Measurements from ENCODE around the gene SORCS3. TPM values are rescaled to one million over a fixed set of nuclear protein-coding genes. Genes with fewer than 3 reads are reported as not detected.
A peak's percentile ranks its signal among the peaks of the same experiment; 100 is the strongest.

SORCS3 gene
- total and polyA plus RNA-seq, 2 experiments from 2014 or later = not detected

GRCh38 chr10:105148921-105149320 lies 507.8 kb downstream of the SORCS3 start:
- in situ Hi-C loops (cut with MboI) = no loop called here
- no peak overlapping the region for H3K27ac ChIP-seq
- no peaks in the 10 kb centered on the region for H3K36me3 ChIP-seq (ENCODE audit: low read depth)
- no peak overlapping the region for H3K9ac ChIP-seq
- no peak overlapping the region for H3K4me3 ChIP-seq
- no peaks in the 10 kb centered on the region for H3F3A ChIP-seq (ENCODE audit: insufficient read depth)
- no peaks in the 10 kb centered on the region for H4K20me1 ChIP-seq (ENCODE audit: insufficient read depth)
- no peaks in the 10 kb centered on the region for H3K9me2 ChIP-seq (ENCODE audit: insufficient read depth)
- no peaks in the 10 kb centered on the region for H3K79me2 ChIP-seq (ENCODE audit: insufficient read depth)
- TF ChIP-seq EZH2 (IDR thresholded peaks at IDR 0.05; ENCODE audit: insufficient read depth, poor library complexity, severe bottlenecking) (no peak), EZH2phosphoT487 (IDR thresholded peaks at IDR 0.05; ENCODE audit: insufficient read depth, low read depth) (no peak)
- no peaks in the 10 kb centered on the region for H3K4me1 ChIP-seq (ENCODE audit: insufficient read depth)
- no peaks in the 10 kb centered on the region for H3K9me3 ChIP-seq (ENCODE audit: low read depth)
- DNase-seq = no peak
- H2AFZ ChIP-seq = no peak overlapping the region
- no peak overlapping the region for H3K4me2 ChIP-seq (ENCODE audit: unreplicated experiment)
- 60 to 71% methylated on average over 2 of the region's 2 CpGs for WGBS, 2 experiments (ENCODE audit: low coverage in 1 of 2, low lambda C conversion rate in 2 of 2, missing lambda C conversion rate in 2 of 2)
- H3K27me3 ChIP-seq (replicated peaks; ENCODE audit: insufficient read depth) = no peaks in the 10 kb centered on the region

DNA sequence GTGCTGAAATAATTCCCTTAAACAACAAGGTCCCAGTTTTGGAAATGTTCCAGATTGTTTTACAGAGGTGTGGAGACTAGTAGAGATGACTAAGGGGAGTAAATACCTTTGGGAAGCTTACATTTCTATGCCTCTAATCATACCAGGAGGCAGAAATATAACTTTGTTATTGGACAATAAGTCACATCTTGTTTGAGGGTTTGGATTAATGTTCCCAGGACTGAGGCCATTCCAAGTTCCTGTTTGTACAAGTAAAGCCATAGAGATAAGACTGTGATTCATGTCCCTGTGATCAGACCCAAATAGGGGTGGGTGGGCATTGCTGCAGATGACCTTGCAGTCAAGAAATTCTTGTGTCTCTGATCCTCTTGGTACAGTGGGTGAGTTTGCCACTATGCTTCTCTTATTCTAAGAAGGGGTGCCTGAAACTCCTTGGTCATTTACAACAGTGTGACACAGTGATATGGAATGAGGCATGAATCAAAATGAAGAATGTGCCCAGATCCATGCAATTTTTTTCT lies 508.3 kb downstream of the SORCS3 start:
- no peak overlapping the region for H3K4me3 ChIP-seq
- peak; percentile 15 for DNase-seq
- in situ Hi-C loops (cut with MboI) = no loop called here
- no peak overlapping the region for H2AFZ ChIP-seq
- H3K9me3 ChIP-seq (ENCODE audit: low read depth) = no peaks in the 10 kb centered on the region
- no peaks in the 10 kb centered on the region for H4K20me1 ChIP-seq (ENCODE audit: insufficient read depth)
- no peaks in the 10 kb centered on the region for H3K9me2 ChIP-seq (ENCODE audit: insufficient read depth)
- H3K27ac ChIP-seq = no peak overlapping the region
- TF ChIP-seq EZH2 (IDR thresholded peaks at IDR 0.05; ENCODE audit: insufficient read depth, poor library complexity, severe bottlenecking) (no peak), EZH2phosphoT487 (IDR thresholded peaks at IDR 0.05; ENCODE audit: insufficient read depth, low read depth) (no peak)
- no peaks in the 10 kb centered on the region for H3F3A ChIP-seq (ENCODE audit: insufficient read depth)
- no peak overlapping the region for H3K4me2 ChIP-seq (ENCODE audit: unreplicated experiment)
- H3K27me3 ChIP-seq (replicated peaks; ENCODE audit: insufficient read depth) = no peaks in the 10 kb centered on the region
- H3K36me3 ChIP-seq (ENCODE audit: low read depth) = no peaks in the 10 kb centered on the region
- H3K79me2 ChIP-seq (ENCODE audit: insufficient read depth) = no peaks in the 10 kb centered on the region
- no peak overlapping the region for H3K9ac ChIP-seq
- H3K4me1 ChIP-seq (ENCODE audit: insufficient read depth) = no peaks in the 10 kb centered on the region

DNA sequence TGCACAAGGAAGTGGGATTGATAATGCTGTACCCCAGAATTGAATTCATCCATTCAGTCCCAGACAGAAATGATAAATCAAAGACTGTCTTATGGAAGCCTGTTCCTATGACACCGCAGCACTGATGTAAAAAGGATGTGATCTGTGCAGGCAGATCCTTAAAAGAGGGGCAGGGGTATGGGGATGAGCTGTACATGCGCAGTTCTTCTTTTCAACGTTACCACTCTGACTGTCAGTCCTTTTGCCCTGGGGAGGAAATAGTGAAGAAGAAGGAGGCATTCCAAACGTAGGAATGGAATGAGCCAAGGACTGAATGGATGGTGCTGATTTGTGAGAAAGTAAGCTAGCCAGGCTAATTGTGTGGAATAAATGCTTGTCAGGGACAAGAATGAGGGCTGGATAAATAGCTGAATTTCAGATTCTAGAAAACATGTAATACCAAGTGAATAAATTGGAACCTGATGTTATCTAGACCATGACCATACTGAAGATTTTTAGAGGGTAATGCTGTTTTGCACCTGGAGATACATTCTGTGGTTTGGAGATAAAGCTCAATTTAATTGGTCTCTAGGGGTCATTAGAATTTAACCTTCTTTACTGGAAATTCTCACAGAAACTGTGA lies 509.3 kb downstream of the SORCS3 start:
- no peak for TF ChIP-seq EZH2 (IDR thresholded peaks at IDR 0.05; ENCODE audit: insufficient read depth, poor library complexity, severe bottlenecking)
- no peak for TF ChIP-seq EZH2phosphoT487 (IDR thresholded peaks at IDR 0.05; ENCODE audit: insufficient read depth, low read depth)
- Histone ChIP-seq H3K27ac (no peak overlapping the region), H3K27me3 (replicated peaks; ENCODE audit: insufficient read depth) (no peaks in the 10 kb centered on the region), H3K36me3 (ENCODE audit: low read depth) (no peaks in the 10 kb centered on the region), H3K9me2 (ENCODE audit: insufficient read depth) (no peaks in the 10 kb centered on the region), H3K4me2 (ENCODE audit: unreplicated experiment) (no peak overlapping the region), H3K9ac (no peak overlapping the region), H2AFZ (no peak overlapping the region), H3K9me3 (ENCODE audit: low read depth) (no peaks in the 10 kb centered on the region), H3K4me1 (ENCODE audit: insufficient read depth) (no peaks in the 10 kb centered on the region), H3K4me3 (no peak overlapping the region), H4K20me1 (ENCODE audit: insufficient read depth) (no peaks in the 10 kb centered on the region), H3K79me2 (ENCODE audit: insufficient read depth) (no peaks in the 10 kb centered on the region), H3F3A (ENCODE audit: insufficient read depth) (no peaks in the 10 kb centered on the region)
- in situ Hi-C loops (cut with MboI) = no loop called here
- WGBS, 2 experiments (ENCODE audit: low coverage in 1 of 2, low lambda C conversion rate in 2 of 2, missing lambda C conversion rate in 2 of 2) = 39 to 44% methylated on average over 4 of the region's 4 CpGs
- no peak for DNase-seq

- in situ Hi-C loops (cut with MboI) = no loop called here
- WGBS, 2 experiments (ENCODE audit: low coverage in 1 of 2, low lambda C conversion rate in 2 of 2, missing lambda C conversion rate in 2 of 2) = 66 to 67% methylated on average over 4 of the region's 4 CpGs
- H3K79me2 ChIP-seq (ENCODE audit: insufficient read depth) = no peaks in the 10 kb centered on the region
Measured at GRCh38 chr10:105154736-105155135, 513.6 kb downstream of the SORCS3 start.

More at GRCh38 chr10:105154736-105155135, 513.6 kb downstream of the SORCS3 start:
- Histone ChIP-seq H3K9me2 (ENCODE audit: insufficient read depth) (no peaks in the 10 kb centered on the region), H3K9me3 (ENCODE audit: low read depth) (no peaks in the 10 kb centered on the region), H4K20me1 (ENCODE audit: insufficient read depth) (no peaks in the 10 kb centered on the region), H3K4me1 (ENCODE audit: insufficient read depth) (no peaks in the 10 kb centered on the region), H3K36me3 (ENCODE audit: low read depth) (no peaks in the 10 kb centered on the region), H3K27me3 (replicated peaks; ENCODE audit: insufficient read depth) (no peaks in the 10 kb centered on the region), H3K4me3 (no peak overlapping the region), H3K4me2 (ENCODE audit: unreplicated experiment) (no peak overlapping the region), H3K9ac (no peak overlapping the region), H3F3A (ENCODE audit: insufficient read depth) (no peaks in the 10 kb centered on the region), H3K27ac (no peak overlapping the region), H2AFZ (no peak overlapping the region)
- DNase-seq = no peak
- no peak for TF ChIP-seq EZH2phosphoT487 (IDR thresholded peaks at IDR 0.05; ENCODE audit: insufficient read depth, low read depth)
- TF ChIP-seq EZH2 (IDR thresholded peaks at IDR 0.05; ENCODE audit: insufficient read depth, poor library complexity, severe bottlenecking) = no peak
